NCI-H1092 treated with DMSO at 0.1 percent for 48 hours (cell line): ENCODE measurements around the gene ABHD17C.
A peak's percentile ranks its signal among the peaks of the same experiment; 100 is the strongest.

Source experiments
- DNase-seq: peaks from one replicate; lab custom pipeline; 2025; lab: John Stamatoyannopoulos, UW

ABHD17C gene

DNA sequence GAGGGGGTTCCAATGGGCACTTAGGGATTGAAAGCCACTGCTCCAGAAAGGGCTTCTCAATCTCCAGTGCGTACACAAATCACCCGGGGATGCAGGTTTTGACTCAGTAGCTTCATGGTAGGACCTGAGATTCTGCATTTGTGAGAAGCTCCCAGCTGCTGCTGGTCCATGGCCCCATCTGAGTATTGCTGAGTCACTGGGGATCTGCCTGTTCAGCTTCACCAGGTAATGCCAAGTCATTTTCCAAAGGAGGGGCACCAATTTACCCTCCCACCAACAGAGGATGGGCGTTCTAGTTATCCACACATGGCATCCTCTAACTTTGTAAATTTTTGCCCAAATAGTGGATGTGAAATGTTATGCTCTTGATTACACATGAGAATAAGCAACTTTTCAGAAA, 71.2 kb downstream of the ABHD17C start:
- no peak for DNase-seq

DNA sequence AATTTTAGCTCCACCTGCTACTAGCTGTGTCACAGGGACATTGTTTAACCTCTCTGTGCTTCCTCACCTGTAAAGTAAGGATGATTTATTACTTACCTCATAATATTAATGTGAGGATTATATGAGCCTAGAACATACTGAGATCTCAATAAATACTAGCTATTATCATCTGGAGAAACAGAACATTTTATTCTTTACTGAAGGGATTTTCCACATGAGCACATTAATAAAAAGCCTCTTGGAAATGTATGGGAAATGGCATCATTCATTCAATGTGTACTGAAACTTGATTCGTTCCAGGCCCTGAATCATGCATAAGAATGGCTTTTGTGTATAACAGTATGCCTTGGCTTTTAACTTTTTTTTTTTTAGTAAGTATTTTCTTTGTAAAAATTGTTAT, 73.0 kb downstream of the ABHD17C start:
- DNase-seq, result no peak

DNA sequence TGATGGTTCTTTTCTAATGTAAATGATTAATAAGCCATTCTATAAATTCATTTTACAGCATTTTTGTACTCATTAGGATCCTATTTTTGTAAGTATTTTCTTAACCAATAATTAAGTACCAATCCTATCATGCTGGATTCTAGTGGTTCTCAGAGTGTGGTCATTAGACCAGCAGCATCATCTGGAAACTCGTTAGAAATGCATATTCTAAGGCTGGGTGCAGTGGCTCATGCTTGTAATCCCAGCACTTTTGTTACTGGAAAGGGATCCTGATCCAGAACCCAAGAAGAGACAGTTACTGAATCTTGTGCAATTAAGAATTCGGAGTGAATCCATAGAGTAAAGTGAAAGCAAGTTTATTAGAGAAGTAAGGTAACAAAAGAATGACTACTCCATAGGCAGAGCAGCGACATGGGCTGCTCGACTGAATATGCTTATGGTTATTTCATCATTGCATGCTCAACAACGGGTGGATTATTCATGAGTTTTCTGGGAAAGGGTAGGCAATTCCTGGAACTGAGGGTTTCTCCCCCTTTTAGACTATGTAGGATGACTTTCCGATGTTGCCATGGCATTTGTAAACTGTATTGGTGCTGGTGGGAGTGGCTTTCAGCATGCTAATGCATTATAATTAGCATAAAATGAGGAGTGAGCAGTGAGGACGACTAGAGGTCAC, 74.2 kb downstream of the ABHD17C start:
- no peak for DNase-seq

DNA sequence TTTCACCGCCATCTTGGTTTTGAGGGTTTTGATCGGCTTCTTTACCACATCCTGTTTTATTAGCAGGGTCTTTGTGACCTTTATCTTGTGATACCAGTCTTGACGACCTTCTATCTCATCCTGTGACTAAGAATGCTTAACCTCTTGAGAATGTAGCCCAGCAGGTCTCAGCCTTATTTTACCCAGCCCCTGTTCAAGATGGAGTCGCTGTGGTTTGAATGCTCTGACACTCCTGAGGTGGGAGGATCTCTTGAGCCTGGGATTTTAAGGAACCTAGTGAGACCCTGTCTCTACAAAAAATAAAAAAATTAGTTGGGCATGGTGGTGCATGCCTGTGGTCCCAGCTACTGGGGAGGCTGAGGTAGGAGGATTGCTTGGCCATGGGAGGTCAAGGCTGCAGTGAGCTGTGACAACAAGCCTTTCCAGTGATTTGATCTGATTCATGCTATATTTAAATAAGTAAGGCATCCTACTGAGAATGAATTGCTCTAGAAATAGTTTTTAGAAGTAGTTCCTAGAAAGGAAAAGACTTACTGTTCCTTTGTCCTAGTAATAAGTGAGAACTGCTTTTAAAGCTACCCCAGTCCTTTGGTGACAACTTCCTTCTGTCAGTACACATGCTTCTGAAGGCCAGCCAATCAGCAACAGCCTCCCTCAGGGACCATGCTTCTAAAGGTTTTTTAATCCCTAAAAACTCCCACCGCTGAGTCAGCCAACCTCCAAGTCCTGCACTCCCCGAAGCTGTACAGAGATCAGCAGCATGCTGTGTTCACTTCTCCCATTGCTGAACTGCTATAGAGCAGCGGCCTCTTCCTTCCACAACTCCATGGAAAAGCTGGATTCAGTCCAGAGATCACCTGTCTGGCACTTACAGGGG, 75.0 kb downstream of the ABHD17C start:
- no peak for DNase-seq

DNA sequence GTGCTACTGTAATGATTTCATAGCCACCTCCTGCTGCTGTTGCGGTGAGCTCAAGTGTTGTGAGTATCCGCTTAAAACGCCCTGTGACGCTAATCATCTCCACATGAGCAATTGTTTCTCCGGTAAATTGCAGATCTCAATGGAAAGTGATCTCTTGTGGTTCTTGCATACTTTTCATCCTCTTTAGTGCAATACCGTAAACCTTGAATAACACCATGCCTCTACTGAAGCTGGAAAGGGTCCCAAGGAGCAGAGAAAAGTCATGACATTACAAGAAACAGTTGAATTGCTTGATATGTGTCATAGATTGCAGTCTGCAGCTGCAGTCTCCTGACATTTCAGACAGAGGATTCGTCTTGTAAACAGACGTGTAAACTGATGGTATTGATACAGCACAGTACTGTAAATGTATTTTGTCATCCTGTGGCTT, 78.0 kb downstream of the ABHD17C start:
- DNase-seq, result no peak

DNA sequence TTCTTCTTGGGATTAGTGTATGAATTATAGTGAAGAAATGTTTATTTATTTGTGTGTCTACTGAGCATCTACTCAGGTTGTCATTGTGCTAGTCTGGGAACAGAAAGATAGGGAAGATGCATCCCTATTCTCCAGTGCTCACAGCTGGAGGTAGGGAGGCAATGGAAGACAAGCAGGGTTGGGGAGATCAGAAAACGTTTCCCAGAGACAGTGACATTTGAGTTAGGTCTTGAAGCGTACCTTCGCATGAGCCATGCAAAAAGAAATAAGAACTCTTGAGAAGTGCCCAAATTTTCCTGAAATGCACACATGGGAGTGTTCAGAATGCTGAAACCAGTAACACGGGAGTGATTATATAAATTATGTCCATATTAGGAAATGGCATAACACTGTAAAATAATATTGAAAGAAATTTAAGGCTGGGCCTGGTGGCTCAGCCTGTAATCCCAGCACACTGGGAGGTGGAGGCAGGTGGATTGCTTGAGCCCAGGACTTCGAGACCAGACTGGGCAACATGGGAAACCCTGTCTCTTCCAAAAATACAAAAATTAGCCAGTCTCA, 78.8 kb downstream of the ABHD17C start:
- DNase-seq, result no peak

DNA sequence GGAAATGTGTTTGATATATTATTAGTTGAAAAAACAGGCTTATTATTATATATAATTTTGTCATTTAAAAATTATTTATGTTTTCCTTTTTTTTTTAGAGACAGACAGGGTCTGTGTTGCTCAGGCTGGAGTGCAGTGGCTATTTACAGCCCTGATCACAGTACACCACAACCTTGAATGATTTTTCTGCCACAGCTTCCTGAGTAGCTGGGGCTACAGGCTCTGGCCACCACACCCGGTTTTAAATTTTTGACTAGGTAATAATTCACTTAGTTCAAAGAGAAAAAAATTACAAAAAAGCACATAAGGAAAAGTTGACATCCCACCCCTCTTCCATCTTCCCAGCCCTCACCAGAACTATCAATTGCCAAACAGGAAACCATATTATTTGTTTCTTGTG, 79.4 kb downstream of the ABHD17C start:
- DNase-seq, result no peak

DNA sequence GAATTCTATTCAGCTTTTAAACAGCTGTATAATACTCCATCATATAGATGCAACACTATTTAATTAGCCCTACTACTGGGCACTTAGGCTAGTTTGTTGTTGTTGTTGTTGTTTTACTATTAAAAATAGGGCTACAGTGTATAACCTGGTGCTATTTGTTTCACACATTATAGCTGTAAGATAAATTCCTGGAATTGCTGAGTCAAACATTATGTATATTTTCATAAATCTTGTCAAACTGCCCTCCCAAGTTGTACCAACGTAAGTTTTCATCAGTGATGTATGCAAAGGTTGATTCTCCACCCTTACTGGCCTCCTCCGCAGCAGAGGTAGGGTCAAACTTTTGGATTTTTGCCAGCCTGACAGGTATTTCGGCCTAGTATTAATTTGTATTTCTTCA, 80.2 kb downstream of the ABHD17C start:
- no peak for DNase-seq

DNA sequence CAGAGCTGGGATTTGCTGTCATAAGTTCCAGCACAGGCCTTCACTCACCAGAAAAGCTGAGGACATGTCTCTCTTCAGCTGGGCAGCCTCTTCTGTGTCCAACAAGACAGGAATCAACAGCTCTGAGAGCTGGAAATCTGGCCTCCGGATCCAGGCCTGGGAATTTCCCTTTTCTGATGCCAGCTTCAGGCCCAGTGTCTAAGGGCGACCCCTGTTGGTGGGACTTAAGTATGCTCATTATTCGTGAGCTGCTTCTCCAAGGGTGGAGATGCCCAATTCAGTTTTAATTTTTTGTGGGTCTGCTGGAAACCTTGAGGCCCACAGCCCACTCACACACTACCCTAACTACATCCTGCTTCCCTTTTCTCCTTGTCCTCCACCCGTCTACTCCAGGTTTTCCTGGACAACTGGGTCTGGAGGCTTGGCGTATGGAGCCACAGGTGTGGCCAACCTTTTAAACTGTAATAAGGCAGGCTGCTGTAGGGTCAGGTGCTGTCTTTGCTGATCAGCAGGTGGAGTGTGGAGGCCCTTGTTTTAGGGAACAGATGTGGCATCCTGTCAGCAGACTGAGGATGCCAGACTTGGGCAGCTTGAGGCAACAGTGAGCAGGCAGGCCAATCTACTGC, 81.4 kb downstream of the ABHD17C start:
- peak; percentile 44 for DNase-seq

DNA sequence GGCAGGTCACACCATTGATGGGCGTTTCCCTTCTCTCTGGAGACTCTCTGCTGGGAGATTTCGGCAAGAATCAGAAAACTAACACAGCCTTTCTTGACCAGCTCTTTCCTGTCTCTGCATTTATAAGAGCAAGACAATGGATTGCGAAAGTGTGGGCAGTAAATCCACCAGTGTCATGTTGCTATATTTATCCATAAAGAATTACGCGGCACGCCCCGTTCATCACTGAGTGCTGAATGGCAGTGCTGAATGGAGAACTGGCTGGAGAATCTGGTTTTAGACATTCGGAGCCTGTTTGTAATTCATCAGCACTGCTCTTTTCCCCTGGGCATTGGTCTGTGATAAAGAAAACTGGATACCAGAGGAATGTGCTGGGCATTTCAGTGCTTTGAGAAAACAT, 82.0 kb downstream of the ABHD17C start:
- DNase-seq, result no peak

DNA sequence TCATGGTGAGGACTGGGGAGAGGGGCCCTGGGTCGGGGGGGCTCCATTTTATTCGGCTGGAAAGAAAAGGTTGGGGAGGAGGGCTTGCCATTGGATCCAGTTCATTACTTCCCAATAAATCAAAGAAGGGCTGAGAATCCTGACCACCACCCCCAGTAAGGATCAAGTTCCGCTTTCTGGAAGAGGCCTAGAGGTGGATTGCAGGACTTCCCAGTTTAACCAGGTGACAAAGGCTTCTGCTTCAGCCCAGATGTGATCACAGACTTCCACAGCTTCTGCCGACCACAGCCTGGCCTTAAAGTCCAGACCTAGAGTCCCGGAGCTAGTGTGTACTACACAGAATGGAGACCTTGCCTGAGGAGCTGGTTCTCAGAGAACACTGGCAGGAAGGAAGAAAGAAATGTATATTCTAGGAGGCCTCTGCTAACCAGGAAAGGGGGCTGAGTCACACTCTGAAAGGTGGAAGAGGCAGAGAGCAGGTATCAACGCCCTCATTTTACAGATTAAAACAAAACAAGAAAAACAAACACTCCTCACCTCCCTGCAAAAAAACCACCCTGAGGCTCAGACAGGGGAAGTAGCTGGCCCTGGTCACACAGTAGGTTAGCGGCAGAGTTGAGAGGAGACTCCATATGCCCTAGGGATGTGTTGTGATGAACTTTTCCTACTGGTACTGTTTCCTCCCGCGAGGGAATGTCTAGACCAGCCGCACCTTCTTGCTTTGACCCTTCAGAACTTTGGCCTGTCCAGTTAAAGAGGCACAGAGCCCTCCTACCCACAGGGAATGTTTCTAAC, 82.9 kb downstream of the ABHD17C start:
- DNase-seq, result no peak

DNA sequence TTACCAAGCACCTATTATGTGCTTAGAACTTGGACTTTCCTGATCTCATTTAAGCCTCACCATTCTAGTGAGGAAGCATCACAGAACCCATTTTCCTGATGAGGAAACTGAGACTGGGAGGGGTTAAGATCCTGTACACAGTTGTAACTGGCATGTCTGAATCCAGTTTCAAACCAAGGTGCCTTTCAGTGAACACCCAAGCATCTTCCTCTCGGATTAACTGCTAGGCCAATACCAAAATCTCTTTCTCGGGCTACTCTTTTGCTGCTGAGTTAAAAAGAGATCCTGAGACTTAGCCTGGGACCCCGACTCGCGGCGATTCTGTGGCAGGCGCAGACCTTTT, 83.5 kb downstream of the ABHD17C start:
- no peak for DNase-seq

DNA sequence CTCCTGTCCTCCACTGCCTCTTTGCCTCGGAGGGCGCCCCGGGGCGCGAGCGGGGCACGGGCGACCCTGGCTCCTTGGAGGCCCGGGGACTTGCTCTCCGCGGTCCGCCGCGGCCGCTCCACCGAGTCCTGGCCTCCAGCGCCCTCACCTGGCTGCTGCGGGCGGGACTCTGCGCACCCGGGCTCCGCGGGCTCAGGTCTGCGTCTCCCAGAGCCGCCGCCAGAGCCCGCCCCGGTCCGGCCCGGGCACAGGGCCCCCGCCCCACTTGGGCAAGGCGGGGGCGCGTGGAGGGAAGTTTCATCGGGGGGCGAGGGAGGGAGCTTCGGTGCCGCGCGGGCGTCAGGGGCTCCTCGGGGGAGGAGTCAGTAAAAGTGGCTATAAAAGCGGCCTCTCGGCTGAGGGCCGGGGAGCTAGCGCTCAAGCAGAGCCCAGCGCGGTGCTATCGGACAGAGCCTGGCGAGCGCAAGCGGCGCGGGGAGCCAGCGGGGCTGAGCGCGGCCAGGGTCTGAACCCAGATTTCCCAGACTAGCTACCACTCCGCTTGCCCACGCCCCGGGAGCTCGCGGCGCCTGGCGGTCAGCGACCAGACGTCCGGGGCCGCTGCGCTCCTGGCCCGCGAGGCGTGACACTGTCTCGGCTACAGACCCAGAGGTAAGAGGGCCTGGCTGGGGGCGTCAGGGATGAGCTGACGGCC, 84.0 kb downstream of the ABHD17C start, which contains the start of gene CEMIP:
CEMIP (plus strand) TSS at position 407 of the 694 bp plus-strand sequence. CDS start 94,510 bp downstream, outside the sequence.
- DNase-seq, result peak; percentile 51

DNA sequence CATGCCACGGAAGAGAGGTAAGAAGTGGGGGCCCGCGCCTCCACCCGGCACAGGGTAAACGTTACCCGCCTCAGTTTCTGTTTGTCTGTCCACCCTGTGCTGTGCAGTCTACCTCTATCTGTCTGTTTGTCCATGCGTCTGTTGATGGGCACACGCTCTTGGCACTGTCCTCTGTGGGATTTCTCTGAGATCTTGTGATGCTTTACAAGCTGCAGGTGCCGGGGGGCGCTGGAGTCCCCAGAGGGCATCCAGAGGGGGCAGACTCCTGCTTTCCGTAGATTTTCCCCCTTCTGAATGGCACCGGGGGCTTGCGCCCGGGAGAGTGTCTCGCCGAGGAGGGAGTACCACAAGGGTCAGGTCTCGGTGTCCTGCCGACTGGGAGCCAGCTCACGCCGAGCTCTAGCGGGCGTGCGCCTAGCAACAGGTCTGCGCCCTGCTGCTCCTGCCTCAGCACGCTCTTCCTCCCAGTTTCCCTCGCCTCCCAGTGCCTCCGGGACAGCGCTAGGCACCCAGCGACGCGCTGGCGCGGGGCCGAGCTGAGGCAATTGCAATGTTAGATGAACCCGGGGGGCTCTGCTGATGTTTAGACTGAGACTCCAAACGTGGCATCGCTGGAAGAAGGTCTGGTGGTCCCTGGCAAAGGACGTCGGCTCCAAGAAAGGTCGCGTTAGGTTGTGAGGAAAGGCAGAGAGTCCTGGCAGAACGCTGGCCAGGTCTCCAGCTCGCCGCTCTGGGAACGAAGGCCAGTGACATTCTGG, 84.7 kb downstream of the ABHD17C start:
- DNase-seq, result peak; percentile 31

DNA sequence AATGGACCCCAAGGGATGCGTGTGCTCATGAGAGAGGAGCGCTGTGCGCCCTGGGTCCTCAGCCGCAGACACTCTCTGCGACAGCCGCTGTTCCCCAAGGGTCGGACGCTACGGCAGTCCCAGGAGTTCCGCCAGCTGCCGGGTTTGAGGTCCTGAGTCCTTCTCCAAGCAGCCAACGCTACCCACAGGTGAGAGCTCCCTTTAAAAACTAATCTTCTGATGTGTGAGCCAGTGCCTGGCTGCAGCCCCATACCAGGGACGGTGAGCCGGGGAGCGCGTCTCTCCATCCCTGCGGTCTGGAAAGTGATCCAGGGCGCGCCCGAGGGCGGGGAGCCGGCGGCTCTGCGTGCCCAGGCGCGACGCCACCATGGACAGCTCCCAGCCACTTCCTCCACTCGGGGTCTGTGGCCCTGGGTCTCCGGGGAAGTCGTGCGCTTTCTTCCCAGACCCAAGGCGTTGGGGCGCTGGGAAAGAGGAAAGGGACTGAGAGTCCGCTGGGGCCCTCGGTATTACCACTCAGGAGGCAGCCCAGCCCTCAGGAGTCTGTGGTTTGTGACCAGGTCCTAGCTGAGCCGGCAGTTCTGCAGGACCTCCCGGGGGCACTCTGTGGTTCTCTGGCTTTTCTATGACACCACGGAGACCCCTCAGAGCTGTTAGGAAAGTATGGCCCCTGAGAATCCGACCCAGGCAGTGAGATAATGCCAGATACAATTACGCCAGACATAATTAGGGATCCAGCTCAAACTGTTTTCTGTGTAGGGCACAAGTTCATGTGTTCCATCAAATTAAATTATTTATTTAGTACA, 85.5 kb downstream of the ABHD17C start:
- DNase-seq, result peak; percentile 26

DNA sequence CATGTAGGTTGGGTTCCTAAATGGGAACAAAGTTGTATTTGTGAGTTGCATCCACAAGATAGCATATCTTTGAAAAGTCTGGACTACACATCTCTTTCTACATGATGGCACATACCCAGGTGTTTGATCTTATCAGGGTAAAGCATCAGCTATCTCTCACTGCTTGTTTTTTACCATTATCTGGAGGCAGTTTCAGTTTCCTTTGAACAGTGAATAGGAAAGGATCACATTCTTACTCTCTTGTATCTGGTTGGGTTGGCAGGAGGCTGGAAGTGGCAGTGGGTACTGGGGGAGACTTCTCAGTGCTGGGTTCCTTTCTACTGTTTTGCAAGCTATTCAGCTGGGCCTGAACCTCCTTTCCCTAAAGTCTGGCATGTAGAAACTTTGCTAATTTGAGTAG, 88.2 kb downstream of the ABHD17C start:
- DNase-seq, result no peak

DNA sequence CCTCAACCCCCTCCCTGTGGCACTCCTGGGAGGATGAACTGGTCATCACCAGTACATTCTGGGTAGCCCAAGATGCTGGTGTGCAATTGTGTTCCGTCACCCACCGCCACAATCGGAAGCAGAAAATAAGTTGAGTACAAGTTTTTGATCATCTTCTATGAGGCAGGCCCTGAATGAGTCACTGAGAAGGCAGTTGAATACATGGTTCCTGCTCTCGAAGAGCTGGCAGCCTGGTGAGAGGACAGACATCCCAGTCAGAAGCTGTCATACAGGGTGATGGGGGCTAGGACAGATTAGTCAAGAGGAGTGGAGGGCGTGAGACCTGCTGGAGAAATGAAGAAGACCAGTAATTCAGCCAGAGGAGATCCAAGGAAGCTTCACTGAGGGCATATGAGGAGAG, 90.2 kb downstream of the ABHD17C start:
- no peak for DNase-seq

DNA sequence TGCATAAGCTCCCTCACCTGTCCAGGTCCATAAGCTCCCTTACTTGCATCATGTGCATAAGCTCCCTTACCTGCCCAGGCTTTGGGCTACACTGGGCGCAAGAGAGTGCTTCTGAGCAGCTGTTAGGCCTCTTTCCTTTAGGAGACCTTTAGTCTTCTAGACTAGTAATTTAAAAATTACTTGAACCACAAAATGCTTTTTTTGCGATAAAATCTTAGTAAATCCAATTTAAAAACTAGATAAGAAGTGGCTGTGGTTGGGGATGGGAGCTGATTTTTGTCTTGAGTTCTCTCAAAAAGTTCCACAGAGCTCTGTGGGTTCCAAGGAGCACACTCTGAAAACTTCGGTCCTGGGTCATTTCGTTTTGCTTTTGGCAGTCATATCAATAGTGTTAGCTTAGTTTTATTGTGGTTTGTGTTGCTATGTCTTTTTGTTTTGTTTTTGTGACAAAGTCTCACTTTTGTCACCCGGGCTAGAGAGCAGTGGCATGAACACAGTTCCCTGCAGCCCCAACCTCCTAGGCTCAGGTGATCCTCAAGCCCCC, 90.8 kb downstream of the ABHD17C start:
- DNase-seq, result no peak

DNA sequence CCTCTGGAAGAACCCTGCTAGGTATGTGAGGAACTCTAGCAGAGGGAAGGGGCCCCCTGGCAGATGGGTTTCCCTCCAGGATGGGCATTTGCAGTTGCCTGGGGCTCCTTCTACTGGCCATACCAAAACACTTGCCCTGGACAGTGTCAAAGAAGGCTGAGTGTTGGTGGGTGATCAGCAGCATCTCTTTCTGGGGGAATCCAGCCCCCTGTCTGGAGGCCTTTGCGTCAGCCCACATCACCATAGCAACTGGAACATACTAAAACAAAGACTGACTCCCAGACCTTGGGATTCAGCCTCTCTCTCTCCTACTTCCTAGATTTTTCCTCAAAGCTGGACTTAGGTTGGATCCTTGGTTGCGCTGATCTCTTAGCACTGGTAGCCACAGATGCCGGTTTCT, 92.2 kb downstream of the ABHD17C start:
- no peak for DNase-seq
